DMS53 treated with DMSO at 0.1 percent for 48 hours (cell line): Measurements from ENCODE around the gene LRRC9.
"Not testable (repeated sequence)": the region's sequence is repeated elsewhere in the genome, so short reads cannot be mapped to it uniquely, and the experiment has no call there.

ENCODE experiments used
- DNase-seq: peaks from one replicate; lab custom pipeline; 2025; ENCODE audit not compliant: unreplicated experiment; lab: John Stamatoyannopoulos, UW

The LRRC9 gene

GRCh38 chr14:59919570-59920377, at the start of gene LRRC9:
Gene LRRC9, plus strand, starts transcription at chr14:59920144.
- DNase-seq: peak; percentile 27

GRCh38 chr14:59870277-59871165, 49.4 kb upstream of the LRRC9 start, which contains the start of gene RTN1:
Gene RTN1, minus strand, starts transcription at chr14:59870776. Its CDS starts 146 bp downstream, at chr14:59870630.
- peak; percentile 22 for DNase-seq

- no peak for DNase-seq
Measured at GRCh38 chr14:59871166-59871495, 48.8 kb upstream of the LRRC9 start.

DNA sequence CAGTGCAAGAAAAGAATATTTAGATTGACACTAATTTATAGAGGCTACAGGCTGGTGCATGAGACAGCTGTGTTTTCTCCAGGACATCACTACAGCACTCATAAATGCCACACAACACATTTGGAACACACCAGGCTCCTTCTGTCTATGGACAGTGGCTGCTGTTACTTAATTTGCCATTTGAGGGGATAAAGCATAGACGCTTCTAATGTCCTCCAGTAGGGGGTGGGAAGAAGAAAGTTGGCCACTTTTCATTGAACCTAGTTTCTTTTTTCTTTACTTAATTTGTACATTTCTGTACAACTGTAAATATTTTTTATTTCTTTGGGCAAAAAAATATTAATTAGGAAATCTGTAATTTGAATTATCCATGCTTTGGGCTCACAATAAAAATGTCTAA, 37.0 kb upstream of the LRRC9 start:
- DNase-seq: no peak

DNA sequence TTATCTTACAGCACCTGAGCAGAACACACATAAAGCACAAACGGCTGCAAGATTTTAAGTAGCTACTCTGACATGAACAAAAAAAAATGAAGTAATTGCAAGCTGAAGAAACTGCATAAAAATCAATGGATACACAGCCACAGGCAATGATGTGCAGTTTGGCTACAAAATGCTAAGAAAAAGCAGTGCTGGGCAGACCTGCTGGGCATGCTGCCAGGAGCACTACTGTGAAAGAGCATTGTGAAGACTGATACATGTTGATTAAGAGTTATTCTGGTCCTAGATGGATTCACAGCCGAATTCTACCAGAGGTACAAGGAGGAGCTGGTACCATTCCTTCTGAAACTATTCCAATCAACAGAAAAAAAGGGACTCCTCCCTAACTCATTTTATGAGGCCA, 29.3 kb upstream of the LRRC9 start:
- DNase-seq: no peak

DNA sequence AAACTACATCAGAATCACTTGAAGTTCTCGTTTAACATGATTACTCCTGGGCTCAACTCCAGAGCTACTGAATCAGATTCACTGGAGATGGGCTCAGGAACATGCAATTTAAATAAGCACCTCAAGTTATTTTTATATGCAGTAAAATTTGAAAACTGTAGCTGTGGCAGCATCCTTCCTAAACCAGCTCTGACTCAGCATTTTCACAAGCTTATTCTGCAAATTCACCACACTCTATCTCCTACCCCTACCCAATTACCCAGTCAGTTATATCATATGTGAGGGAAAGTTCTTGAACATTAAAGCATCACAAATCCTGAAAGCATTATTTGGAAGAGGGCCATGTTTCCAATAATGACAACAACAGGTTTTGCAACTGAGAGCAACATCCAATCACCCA, 24.2 kb upstream of the LRRC9 start:
- no peak for DNase-seq

GRCh38 chr14:59897757-59898383, 22.1 kb upstream of the LRRC9 start:
- DNase-seq: peak; percentile 25

DNA sequence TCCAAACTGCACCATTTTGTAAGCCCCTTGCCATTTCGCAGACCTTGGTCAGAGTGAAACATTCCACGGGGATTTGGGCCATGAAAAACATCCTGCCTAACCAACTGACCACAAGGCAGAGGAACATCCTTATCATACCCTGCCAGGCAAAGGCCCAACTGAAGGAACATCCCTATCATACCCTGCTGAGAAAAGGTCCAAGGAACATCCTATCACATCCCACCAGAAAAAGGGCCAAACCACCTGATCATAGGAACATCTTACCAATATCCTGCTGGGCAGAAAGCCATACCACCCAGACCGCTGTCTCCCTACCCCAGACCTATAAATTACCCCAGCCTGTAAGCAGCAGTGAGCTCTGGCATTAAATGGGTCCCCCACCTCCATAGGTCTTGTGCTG, 19.4 kb upstream of the LRRC9 start:
- no peak for DNase-seq

GRCh38 chr14:59904184-59904583, 15.8 kb upstream of the LRRC9 start:
- DNase-seq: no peak

DNA sequence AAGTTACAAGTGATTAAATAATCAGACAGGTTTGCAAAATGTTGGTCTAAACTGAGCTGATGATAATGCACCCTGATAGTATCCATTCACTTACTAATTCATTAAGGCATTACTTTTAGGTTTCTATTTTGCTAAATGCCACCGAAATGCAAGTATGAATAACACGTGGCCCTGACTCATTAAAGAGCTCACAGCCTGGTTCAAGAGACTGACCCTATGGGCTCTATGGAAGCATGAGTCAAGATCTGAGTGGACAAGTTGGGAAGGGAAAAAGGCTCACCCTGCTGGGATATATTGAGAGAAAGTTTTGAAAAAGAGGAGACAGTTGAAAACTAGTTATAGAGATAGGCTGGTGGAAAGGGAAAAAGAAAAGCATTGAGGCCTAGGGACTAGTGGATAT, 14.8 kb upstream of the LRRC9 start:
- DNase-seq: no peak

DNA sequence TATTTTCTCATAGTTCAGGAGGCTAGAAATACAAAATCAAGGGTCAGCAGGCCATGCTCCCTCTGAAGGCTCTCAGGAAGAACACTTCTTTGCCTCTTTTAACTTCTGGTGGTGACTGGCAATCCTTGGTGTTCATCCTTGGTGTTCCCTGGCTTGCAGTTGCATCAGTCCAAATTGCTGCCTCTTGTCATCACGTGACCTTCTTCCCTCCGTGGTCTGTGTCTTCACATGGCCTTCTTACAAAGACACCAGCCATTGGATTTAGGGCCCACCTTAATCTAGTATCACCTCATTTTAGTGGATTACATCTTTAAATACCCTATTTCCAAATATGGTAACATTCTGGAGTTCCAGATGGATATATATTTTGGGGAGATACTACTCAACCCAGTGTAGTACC, 7.5 kb upstream of the LRRC9 start:
- no peak for DNase-seq

DNA sequence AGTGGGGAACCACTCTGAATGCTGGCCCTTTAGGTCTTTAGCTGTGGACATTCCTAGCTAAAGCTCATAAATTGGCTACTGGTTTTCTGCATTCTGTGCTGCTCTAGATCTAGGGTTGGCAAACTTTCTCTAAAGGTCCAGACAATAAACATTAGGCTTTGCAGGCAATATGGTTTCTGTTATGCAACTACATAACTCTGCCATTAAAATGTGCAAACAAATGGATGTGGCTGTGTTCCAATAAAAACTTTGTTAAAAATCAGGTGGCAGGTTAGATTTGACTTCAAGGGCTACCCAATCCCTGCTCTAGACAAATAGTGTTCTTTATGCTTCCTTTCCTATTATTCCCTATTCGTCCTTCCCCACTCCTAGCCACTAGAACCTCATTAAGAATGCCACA, 6.8 kb upstream of the LRRC9 start:
- DNase-seq: no peak

DNA sequence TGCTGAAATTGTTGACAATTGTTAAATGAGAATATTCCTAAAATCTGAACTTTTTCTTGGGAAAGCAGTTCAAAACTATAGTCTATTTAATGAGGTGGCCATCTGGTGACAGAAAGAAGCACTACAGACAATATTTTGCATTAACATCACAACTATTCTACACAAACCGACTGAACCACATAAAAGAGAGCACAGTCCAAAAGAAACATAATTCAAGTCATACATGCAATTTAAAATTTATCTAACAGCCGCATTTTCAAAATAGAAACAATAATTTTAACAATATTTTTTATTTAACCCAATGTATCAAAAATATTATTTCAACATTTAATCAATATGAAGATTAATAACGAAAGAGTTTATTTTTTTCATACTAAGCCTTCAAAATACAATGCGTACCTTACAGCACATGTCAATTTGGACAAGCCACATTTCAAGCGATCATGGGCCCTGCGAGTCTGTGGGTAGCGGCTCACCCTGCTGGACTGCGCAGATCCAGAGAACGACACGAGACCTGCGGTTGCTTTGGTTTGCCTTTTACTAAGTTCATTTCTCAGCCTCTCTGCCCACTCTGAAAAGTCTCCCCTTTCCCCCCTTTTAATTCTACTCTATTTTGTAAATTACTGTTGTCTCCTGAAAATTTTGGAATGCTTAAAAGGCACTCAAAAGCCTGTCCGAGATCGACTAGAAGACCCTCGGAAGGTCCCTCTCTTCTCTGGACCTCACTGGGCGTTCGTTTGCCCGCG, 947 bp upstream of the LRRC9 start:
- peak; percentile 26 for DNase-seq

GRCh38 chr14:59920378-59920683, 387 bp downstream of the LRRC9 start:
- DNase-seq: no peak

GRCh38 chr14:59925797-59926196, 5.9 kb downstream of the LRRC9 start:
- no peak for DNase-seq

- no peak for DNase-seq
Measured at GRCh38 chr14:59926534-59926933, 6.6 kb downstream of the LRRC9 start.

DNA sequence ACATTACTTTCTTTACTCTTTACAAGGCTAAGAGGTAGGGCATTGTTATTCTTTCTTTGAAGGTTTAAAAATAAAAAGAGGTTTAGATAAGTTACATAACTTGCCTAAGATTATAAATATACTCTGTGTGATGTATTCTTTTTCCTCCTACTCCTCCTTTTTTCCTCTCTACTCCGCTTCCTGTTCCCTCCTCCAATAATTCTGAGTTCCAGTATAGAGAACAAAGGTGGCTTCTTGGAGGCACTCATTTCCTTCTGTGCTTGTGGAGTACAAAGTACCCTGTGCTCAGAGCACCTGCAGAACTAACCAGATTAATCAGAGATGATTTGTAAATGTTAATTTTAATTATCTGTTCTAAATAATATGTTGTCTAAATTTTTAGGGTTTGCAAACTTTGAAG, 11.3 kb downstream of the LRRC9 start:
- no peak for DNase-seq

GRCh38 chr14:59936145-59936544, 16.2 kb downstream of the LRRC9 start:
- no peak for DNase-seq

DNA sequence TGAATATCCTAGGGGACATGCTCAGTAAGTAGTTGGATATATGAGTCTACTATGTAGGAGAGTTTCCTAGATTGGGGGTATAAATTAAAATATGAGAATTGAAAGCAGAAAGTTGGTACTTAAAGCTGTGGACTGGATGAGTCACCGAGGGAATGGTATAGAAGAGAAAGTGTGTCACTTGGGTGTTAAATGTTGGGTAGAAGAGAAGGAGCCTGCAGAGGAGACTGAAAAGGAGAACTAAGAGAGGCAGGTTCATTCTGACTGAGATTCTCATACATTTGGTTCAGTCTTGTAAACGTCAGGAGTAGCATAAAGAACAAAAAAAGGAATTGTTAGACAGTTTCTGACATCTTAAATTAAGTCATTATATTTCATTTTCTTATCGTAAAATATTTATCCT, 19.9 kb downstream of the LRRC9 start:
- no peak for DNase-seq

DNA sequence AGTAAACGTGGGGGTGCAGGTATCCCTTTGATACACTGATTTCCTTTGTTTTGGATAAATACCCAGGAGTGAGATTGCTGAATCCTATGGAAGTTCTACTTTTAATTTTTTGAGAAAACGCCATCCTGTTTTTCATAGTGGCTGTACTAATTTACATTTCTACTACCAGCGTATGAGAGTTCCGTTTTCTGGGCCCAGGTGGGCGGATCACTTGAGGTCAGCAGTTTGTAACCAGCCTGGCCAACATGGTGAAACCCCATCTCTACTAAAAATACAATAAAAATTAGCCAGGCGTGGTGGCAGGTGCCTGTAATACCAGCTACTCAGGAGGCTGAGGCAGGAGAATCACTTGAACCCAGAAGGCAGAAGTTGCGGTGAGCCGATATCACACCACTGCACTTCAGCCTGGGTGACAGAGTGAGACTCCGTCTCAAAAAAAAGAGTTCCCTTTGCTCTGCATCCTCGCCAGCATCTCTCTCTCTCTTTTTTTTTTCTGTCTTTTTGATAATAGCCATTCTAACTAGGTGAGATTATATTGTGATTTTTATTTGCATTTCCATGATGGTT, 22.4 kb downstream of the LRRC9 start:
- DNase-seq: not testable (repeated sequence)

GRCh38 chr14:59944909-59945308, 25.0 kb downstream of the LRRC9 start:
- no peak for DNase-seq
